Parathyroid adenoma (tissue), 2 donors: Measurements from ENCODE around the gene PCDH9.

Experiments
- H2AFZ ChIP-seq: fragments of 300-600 bp; sonication (generic); one replicate; pipeline ENCODE4 v1.7.0; 2017; ENCODE audit warnings: antibody characterized with exemption, mild to moderate bottlenecking
- H3K27ac ChIP-seq: fragments of 300-600 bp; sonication (generic); one replicate; pipeline ENCODE4 v1.7.0; 2017
- H3K27me3 ChIP-seq: fragments of 300-600 bp; sonication (generic); one replicate; pipeline ENCODE4 v1.7.0; 2017; ENCODE audit warnings: low read length; ENCODE audit not compliant: control insufficient read depth, insufficient read depth
- H3K36me3 ChIP-seq: fragments of 300-600 bp; sonication (generic); one replicate; pipeline ENCODE4 v1.7.0; 2017; ENCODE audit warnings: low read length; ENCODE audit not compliant: control insufficient read depth, insufficient read depth
- H3K4me1 ChIP-seq: fragments of 300-600 bp; sonication (generic); one replicate; pipeline ENCODE4 v1.7.0; 2017; ENCODE audit warnings: control low read depth
- H3K4me2 ChIP-seq: fragments of 300-600 bp; sonication (generic); one replicate; pipeline ENCODE4 v1.7.0; 2017; ENCODE audit warnings: low read length
- H3K4me3 ChIP-seq: fragments of 300-600 bp; sonication (generic); one replicate; pipeline ENCODE4 v1.7.0; 2017; ENCODE audit warnings: low read depth, low read length
- H3K79me2 ChIP-seq: fragments of 300-600 bp; sonication (generic); one replicate; pipeline ENCODE4 v1.7.0; 2017; ENCODE audit warnings: control low read depth
- H3K9ac ChIP-seq: fragments of 300-600 bp; sonication (generic); one replicate; pipeline ENCODE4 v1.7.0; 2017; ENCODE audit warnings: mild to moderate bottlenecking
- H3K9me3 ChIP-seq: fragments of 300-600 bp; sonication (generic); one replicate; pipeline ENCODE4 v1.7.0; 2017; ENCODE audit warnings: low read length; ENCODE audit not compliant: control insufficient read depth
- TF ChIP-seq, protein P1 (sequence below): fragments of 300-600 bp; sonication (generic); IDR thresholded peaks from one replicate; pipeline ENCODE4 v1.7.0; 2017; ENCODE audit warnings: antibody characterized with exemption, mild to moderate bottlenecking
- donor health status: primary hyperparathyroidism.

Gene PCDH9

DNA sequence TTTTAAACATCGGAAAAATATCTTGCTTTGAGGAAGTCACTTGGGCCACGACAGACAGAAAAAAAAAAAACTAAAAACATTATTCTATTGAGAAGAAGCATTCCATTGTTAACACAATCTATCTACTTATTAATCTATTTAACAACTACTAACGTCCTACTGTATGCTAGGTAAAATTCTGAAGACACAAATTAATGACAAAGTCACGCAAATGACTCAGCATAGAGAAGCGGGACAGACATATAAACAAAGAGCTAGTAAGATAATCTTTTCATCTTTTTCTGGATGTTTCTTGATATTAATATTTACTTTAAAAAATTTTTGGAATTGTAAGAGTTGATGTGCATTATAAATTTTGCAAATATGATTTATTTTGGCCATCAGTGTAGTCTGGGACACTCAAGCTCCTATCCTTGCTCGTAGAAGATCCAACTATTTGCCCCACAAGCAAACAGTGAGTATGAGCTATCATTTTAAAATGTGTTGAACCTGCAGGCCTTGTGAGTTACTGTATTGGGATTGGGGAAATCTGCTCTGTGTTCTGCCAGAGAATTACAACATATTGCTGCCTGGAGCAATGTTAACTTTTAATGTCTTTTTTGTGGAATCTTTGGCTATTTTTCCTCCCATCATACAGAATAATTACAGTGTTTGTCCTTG is 109.1 kb downstream of the PCDH9 start:
- H3K27ac ChIP-seq, result no peak overlapping the region
- H3K79me2 ChIP-seq, result no peaks in the 10 kb centered on the region
- no peak overlapping the region for H3K9ac ChIP-seq
- H3K4me3 ChIP-seq, result no peak overlapping the region
- TF ChIP-seq, protein P1, sequence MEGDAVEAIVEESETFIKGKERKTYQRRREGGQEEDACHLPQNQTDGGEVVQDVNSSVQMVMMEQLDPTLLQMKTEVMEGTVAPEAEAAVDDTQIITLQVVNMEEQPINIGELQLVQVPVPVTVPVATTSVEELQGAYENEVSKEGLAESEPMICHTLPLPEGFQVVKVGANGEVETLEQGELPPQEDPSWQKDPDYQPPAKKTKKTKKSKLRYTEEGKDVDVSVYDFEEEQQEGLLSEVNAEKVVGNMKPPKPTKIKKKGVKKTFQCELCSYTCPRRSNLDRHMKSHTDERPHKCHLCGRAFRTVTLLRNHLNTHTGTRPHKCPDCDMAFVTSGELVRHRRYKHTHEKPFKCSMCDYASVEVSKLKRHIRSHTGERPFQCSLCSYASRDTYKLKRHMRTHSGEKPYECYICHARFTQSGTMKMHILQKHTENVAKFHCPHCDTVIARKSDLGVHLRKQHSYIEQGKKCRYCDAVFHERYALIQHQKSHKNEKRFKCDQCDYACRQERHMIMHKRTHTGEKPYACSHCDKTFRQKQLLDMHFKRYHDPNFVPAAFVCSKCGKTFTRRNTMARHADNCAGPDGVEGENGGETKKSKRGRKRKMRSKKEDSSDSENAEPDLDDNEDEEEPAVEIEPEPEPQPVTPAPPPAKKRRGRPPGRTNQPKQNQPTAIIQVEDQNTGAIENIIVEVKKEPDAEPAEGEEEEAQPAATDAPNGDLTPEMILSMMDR, result no peak
- no peak overlapping the region for H2AFZ ChIP-seq
- H3K4me2 ChIP-seq, result no peak overlapping the region
- no peaks in the 10 kb centered on the region for H3K4me1 ChIP-seq
- no peaks in the 10 kb centered on the region for H3K27me3 ChIP-seq
- no peaks in the 10 kb centered on the region for H3K36me3 ChIP-seq
- H3K9me3 ChIP-seq, result no peaks in the 10 kb centered on the region

DNA sequence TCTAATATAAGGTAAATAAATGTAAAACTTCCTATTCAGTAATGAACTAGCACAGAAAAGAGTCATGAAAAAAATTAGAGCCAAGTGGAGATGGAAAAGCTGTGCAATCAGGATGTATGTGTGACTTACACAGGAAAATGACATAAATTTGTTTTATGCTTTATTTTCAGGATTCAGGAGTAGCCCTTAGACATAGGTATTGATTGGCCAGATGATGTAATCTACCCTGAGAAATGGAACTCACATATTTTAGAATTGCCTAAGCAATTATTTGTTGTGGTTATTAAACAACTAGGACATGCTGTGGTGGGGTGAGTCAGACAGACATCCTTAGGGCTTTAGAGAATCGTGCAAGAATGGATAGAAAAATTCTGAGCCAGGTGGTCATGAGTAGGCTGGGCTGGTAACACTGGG is 110.6 kb downstream of the PCDH9 start:
- no peak overlapping the region for H3K9ac ChIP-seq
- H2AFZ ChIP-seq, result no peak overlapping the region
- H3K4me1 ChIP-seq, result no peaks in the 10 kb centered on the region

DNA sequence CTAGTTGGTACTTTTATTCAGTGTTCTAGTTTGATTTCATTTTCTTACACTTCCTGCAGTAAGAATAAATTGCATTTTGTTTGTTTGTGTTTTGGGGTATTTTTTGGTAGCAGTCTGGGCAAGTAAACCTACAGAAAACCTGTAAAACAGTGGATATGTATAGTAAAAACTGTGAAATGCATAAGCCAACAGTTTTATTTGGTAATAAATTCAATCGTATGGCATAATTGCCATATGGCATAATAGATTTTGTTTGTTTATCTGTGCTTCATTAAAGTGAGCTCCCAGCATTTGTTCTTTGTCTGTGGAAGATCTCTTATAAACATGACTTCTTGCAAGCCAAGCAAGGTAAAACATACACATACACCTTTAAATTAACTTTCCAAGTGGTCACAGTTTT is 111.9 kb downstream of the PCDH9 start:
- no peaks in the 10 kb centered on the region for H3K4me1 ChIP-seq
- H3K4me2 ChIP-seq, result no peak overlapping the region
- no peak overlapping the region for H3K4me3 ChIP-seq
- no peak overlapping the region for H3K9ac ChIP-seq
- H3K79me2 ChIP-seq, result no peaks in the 10 kb centered on the region
- H3K27me3 ChIP-seq, result no peaks in the 10 kb centered on the region
- TF ChIP-seq, protein P1, result no peak
- no peaks in the 10 kb centered on the region for H3K9me3 ChIP-seq
- H3K27ac ChIP-seq, result no peak overlapping the region
- no peaks in the 10 kb centered on the region for H3K36me3 ChIP-seq
- H2AFZ ChIP-seq, result no peak overlapping the region

More for the DNA sequence above, 110.6 kb downstream of the PCDH9 start:
- Histone ChIP-seq H3K36me3 (no peaks in the 10 kb centered on the region), H3K79me2 (no peaks in the 10 kb centered on the region), H3K27me3 (no peaks in the 10 kb centered on the region), H3K9me3 (no peaks in the 10 kb centered on the region), H3K4me3 (no peak overlapping the region), H3K27ac (no peak overlapping the region), H3K4me2 (no peak overlapping the region)
- TF ChIP-seq, protein P1, result no peak

DNA sequence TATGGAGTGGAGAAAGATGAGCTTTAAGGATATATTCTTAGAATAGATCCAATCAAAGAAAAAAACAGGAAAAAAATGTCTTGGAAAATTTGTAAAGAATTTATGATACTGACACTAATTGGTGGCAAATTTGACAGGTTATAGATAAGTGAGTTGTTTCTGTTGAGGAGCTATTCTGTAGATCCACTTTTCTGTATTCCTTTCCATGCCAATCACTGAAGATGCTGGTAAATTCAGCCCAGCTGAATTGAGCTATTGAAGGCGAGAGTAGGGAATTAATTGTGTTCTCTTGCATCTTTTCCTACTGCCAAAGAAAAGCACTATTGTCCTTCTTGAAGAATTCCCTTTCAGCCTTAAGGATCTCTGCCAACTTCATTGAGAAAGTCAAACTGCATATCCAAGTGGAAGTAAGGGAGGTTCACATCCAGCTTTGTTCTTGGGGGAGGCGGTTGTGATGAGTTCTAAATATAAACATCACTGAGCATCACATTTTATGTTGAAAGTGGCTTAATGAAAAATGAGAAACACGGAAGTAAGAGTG is 113.1 kb downstream of the PCDH9 start:
- Histone ChIP-seq H3K9ac (no peak overlapping the region), H3K36me3 (no peaks in the 10 kb centered on the region), H3K79me2 (no peaks in the 10 kb centered on the region), H2AFZ (no peak overlapping the region), H3K4me2 (no peak overlapping the region), H3K4me1 (no peaks in the 10 kb centered on the region), H3K9me3 (no peaks in the 10 kb centered on the region), H3K4me3 (no peak overlapping the region), H3K27ac (no peak overlapping the region), H3K27me3 (no peaks in the 10 kb centered on the region)
- TF ChIP-seq, protein P1, result no peak

DNA sequence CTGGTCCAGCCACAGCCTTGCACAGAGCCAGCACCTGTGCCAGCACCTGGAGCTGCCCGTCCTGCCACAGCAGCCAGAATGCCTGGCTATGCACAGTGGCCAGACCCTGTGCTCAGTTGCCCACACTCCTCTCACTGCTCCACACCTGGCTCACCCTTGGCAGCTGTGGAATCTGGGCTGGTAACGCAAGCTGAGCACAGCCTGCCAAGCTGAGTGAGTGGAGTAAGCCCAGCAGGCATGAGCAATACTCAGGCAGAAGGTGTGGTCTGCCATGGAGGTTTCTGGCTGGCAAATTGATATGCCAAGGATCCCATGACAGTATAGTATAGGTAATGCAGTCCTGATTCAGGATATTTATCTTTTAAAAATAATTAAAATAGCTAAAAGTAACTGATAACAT is 122.2 kb downstream of the PCDH9 start:
- Histone ChIP-seq H3K36me3 (no peaks in the 10 kb centered on the region), H3K27ac (no peak overlapping the region), H3K9me3 (no peaks in the 10 kb centered on the region), H3K4me3 (no peak overlapping the region), H3K4me1 (no peaks in the 10 kb centered on the region), H3K79me2 (no peaks in the 10 kb centered on the region), H2AFZ (no peak overlapping the region), H3K4me2 (no peak overlapping the region), H3K9ac (no peak overlapping the region), H3K27me3 (no peaks in the 10 kb centered on the region)
- TF ChIP-seq, protein P1, result no peak
